ENCODE measurements around the gene RCAN3.
A peak's percentile ranks its signal among the peaks of the same experiment; 100 is the strongest.
"Not testable (repeated sequence)": the region's sequence is repeated elsewhere in the genome, so short reads cannot be mapped to it uniquely, and the experiment has no call there.

Gene RCAN3

GRCh38 chr1:24515671-24516209, 13.1 kb downstream of the RCAN3 start:
- DNase-seq: not testable (repeated sequence)

GRCh38 chr1:24516506-24516905, 13.9 kb downstream of the RCAN3 start:
- DNase-seq: no peak

GRCh38 chr1:24517898-24518297, 15.3 kb downstream of the RCAN3 start:
- DNase-seq: no peak

GRCh38 chr1:24520282-24520681, 17.6 kb downstream of the RCAN3 start:
- not testable (repeated sequence) for DNase-seq

- DNase-seq: no peak
Observed at GRCh38 chr1:24525606-24526005, 23.0 kb downstream of the RCAN3 start.

GRCh38 chr1:24526045-24526444, 23.4 kb downstream of the RCAN3 start:
- DNase-seq: no peak

GRCh38 chr1:24526940-24527542, 24.4 kb downstream of the RCAN3 start:
- DNase-seq: no peak

GRCh38 chr1:24528744-24529143, 26.1 kb downstream of the RCAN3 start:
- no peak for DNase-seq

GRCh38 chr1:24529292-24529691, 26.7 kb downstream of the RCAN3 start:
- DNase-seq: not testable (repeated sequence)

GRCh38 chr1:24535021-24535424, 32.4 kb downstream of the RCAN3 start:
- peak; percentile 72 for DNase-seq

- DNase-seq: no peak
Observed at GRCh38 chr1:24535778-24536177, 33.1 kb downstream of the RCAN3 start.

GRCh38 chr1:24536391-24536840, 33.8 kb downstream of the RCAN3 start:
- peak; percentile 59 for DNase-seq

- DNase-seq: no peak
Observed at GRCh38 chr1:24540051-24540905, 37.6 kb downstream of the RCAN3 start.

- DNase-seq: no peak
Observed at GRCh38 chr1:24540906-24541710, 38.5 kb downstream of the RCAN3 start.

- peak; percentile 50 for DNase-seq
Observed at GRCh38 chr1:24541711-24542346, 39.2 kb downstream of the RCAN3 start.

- no peak for DNase-seq
Observed at GRCh38 chr1:24544239-24544638, 41.6 kb downstream of the RCAN3 start.

- no peak for DNase-seq
Observed at GRCh38 chr1:24545662-24546061, 43.0 kb downstream of the RCAN3 start.

- peak; percentile 25 for DNase-seq
Observed at GRCh38 chr1:24547195-24547594, 44.6 kb downstream of the RCAN3 start.

GRCh38 chr1:24548070-24548469, 45.4 kb downstream of the RCAN3 start:
- no peak for DNase-seq

GRCh38 chr1:24549210-24549609, 46.6 kb downstream of the RCAN3 start:
- DNase-seq: not testable (repeated sequence)

- DNase-seq: peak; percentile 8
Observed at GRCh38 chr1:24551290-24551959, 48.8 kb downstream of the RCAN3 start.

- DNase-seq: no peak
Observed at GRCh38 chr1:24551960-24552571, 49.4 kb downstream of the RCAN3 start.
